Fibroblast of upper back skin (primary cell): ENCODE results near the gene ERP27.

Source experiments
- DNase-seq: peaks from one replicate; pipeline ENCODE4 v3.0.0-alpha.2; 2013

The ERP27 gene

GRCh38 chr12:14900521-14901227 lies 37.7 kb downstream of the ERP27 start:
- no peak for DNase-seq

GRCh38 chr12:14896521-14897169 lies 41.7 kb downstream of the ERP27 start:
- peak; percentile 75 for DNase-seq

GRCh38 chr12:14893506-14894250 lies 44.7 kb downstream of the ERP27 start:
- no peak for DNase-seq

GRCh38 chr12:14892726-14893505 lies 45.4 kb downstream of the ERP27 start:
- DNase-seq = no peak

- no peak for DNase-seq
These were observed 47.6 kb downstream of the ERP27 start for GRCh38 chr12:14890701-14891100.

GRCh38 chr12:14886271-14886670 lies 52.1 kb downstream of the ERP27 start:
- no peak for DNase-seq

- peak; percentile 67 for DNase-seq
These were observed 52.6 kb downstream of the ERP27 start, which contains the start of gene MGP for GRCh38 chr12:14885718-14886221. TSS of gene MGP (minus strand) at chr12:14885854. CDS start at chr12:14885791, 63 bp downstream.

GRCh38 chr12:14884458-14884878 lies 53.9 kb downstream of the ERP27 start:
- peak; percentile 82 for DNase-seq

- peak; percentile 33 for DNase-seq
These were observed 54.7 kb downstream of the ERP27 start for GRCh38 chr12:14883686-14884085.

- no peak for DNase-seq
These were observed 57.4 kb downstream of the ERP27 start for GRCh38 chr12:14880890-14881453.

- no peak for DNase-seq
These were observed 59.0 kb downstream of the ERP27 start for GRCh38 chr12:14879222-14879933.

- DNase-seq = no peak
These were observed 59.8 kb downstream of the ERP27 start for GRCh38 chr12:14878488-14878887.

- no peak for DNase-seq
These were observed 61.5 kb downstream of the ERP27 start for GRCh38 chr12:14876833-14877232.

GRCh38 chr12:14874882-14875281 lies 63.5 kb downstream of the ERP27 start:
- peak; percentile 53 for DNase-seq

GRCh38 chr12:14873440-14874185 lies 64.7 kb downstream of the ERP27 start:
- DNase-seq = no peak

GRCh38 chr12:14871886-14872285 lies 66.5 kb downstream of the ERP27 start:
- no peak for DNase-seq

- no peak for DNase-seq
These were observed 67.1 kb downstream of the ERP27 start for GRCh38 chr12:14871247-14871646.

GRCh38 chr12:14868916-14869506 lies 69.3 kb downstream of the ERP27 start:
- no peak for DNase-seq
